Measurements from ENCODE around the gene INO80.

- TF ChIP-seq, protein P1, sequence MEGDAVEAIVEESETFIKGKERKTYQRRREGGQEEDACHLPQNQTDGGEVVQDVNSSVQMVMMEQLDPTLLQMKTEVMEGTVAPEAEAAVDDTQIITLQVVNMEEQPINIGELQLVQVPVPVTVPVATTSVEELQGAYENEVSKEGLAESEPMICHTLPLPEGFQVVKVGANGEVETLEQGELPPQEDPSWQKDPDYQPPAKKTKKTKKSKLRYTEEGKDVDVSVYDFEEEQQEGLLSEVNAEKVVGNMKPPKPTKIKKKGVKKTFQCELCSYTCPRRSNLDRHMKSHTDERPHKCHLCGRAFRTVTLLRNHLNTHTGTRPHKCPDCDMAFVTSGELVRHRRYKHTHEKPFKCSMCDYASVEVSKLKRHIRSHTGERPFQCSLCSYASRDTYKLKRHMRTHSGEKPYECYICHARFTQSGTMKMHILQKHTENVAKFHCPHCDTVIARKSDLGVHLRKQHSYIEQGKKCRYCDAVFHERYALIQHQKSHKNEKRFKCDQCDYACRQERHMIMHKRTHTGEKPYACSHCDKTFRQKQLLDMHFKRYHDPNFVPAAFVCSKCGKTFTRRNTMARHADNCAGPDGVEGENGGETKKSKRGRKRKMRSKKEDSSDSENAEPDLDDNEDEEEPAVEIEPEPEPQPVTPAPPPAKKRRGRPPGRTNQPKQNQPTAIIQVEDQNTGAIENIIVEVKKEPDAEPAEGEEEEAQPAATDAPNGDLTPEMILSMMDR (IDR thresholded peaks at IDR 0.05; ENCODE audit: low read depth, low read length): no peak
- no peak for TF ChIP-seq EZH2phosphoT487 (IDR thresholded peaks at IDR 0.05; ENCODE audit: low read depth)
Measured at GRCh38 chr15:40933517-40933902, 182.6 kb downstream of the INO80 start.
